Adipocyte (in vitro differentiated cells): ENCODE data around the gene ZBP1.

Experiments
- DNase-seq: peaks from one replicate; pipeline ENCODE4 v3.0.0-alpha.2; 2015; ENCODE audit warnings: low read depth
- H3K27me3 ChIP-seq: replicated peaks from 2 replicates; pipeline ENCODE4 v1.7.0; 2013; ENCODE audit warnings: mild to moderate bottlenecking, low read length, moderate library complexity; ENCODE audit not compliant: control insufficient read depth, insufficient read depth
- H3K36me3 ChIP-seq: 2 replicates; pipeline ENCODE4 v1.7.0; 2013; ENCODE audit warnings: low read length, mild to moderate bottlenecking, moderate library complexity; ENCODE audit not compliant: control insufficient read depth, insufficient read depth, severe bottlenecking
- H3K4me1 ChIP-seq: 2 replicates; pipeline ENCODE4 v1.7.0; 2013; ENCODE audit warnings: mild to moderate bottlenecking, low read length, moderate library complexity; ENCODE audit not compliant: control insufficient read depth, insufficient read depth
- H3K4me3 ChIP-seq: 2 replicates; pipeline ENCODE4 v1.7.0; 2013; ENCODE audit warnings: mild to moderate bottlenecking, low read length, moderate library complexity
- H3K9ac ChIP-seq: 2 replicates; pipeline ENCODE4 v1.7.0; 2013; ENCODE audit warnings: mild to moderate bottlenecking, low read length, moderate library complexity
- H3K9me3 ChIP-seq: 2 replicates; pipeline ENCODE4 v1.7.0; 2013; ENCODE audit warnings: mild to moderate bottlenecking, low read length, moderate library complexity; ENCODE audit not compliant: control insufficient read depth

The ZBP1 gene

GRCh38 chr20:57620999-57621398, 773 bp upstream of the ZBP1 start:
- Histone ChIP-seq H3K4me1 (no peaks in the 10 kb centered on the region), H3K4me3 (no peak overlapping the region), H3K9ac (no peak overlapping the region), H3K27me3 (peaks cover 54% of the 10 kb centered on the region), H3K9me3 (peaks cover 17% of the 10 kb centered on the region), H3K36me3 (no peaks in the 10 kb centered on the region)
- DNase-seq, result no peak

- peaks cover 8% of the 10 kb centered on the region for H3K9me3 ChIP-seq
- no peaks in the 10 kb centered on the region for H3K36me3 ChIP-seq
- no peak overlapping the region for H3K9ac ChIP-seq
- peaks cover 70% of the 10 kb centered on the region for H3K27me3 ChIP-seq
- H3K4me3 ChIP-seq, result no peak overlapping the region
- no peak for DNase-seq
- no peaks in the 10 kb centered on the region for H3K4me1 ChIP-seq
These were observed 985 bp downstream of the ZBP1 start for GRCh38 chr20:57619051-57619831.

- H3K36me3 ChIP-seq, result no peaks in the 10 kb centered on the region
- H3K4me3 ChIP-seq, result no peak overlapping the region
- H3K9ac ChIP-seq, result no peak overlapping the region
- peaks cover 6% of the 10 kb centered on the region for H3K9me3 ChIP-seq
- H3K4me1 ChIP-seq, result no peaks in the 10 kb centered on the region
- DNase-seq, result no peak
- H3K27me3 ChIP-seq, result peaks cover 70% of the 10 kb centered on the region
These were observed 1.5 kb downstream of the ZBP1 start for GRCh38 chr20:57618764-57619050.

- H3K36me3 ChIP-seq, result no peaks in the 10 kb centered on the region
- no peak overlapping the region for H3K9ac ChIP-seq
- no peak for DNase-seq
- peaks cover 74% of the 10 kb centered on the region for H3K27me3 ChIP-seq
- H3K4me3 ChIP-seq, result no peak overlapping the region
- H3K4me1 ChIP-seq, result no peaks in the 10 kb centered on the region
- peaks cover 3% of the 10 kb centered on the region for H3K9me3 ChIP-seq
These were observed 2.0 kb downstream of the ZBP1 start for GRCh38 chr20:57618091-57618763.

- Histone ChIP-seq H3K9ac (no peak overlapping the region), H3K4me3 (no peak overlapping the region), H3K9me3 (peaks cover 3% of the 10 kb centered on the region), H3K4me1 (no peaks in the 10 kb centered on the region), H3K36me3 (no peaks in the 10 kb centered on the region), H3K27me3 (peaks cover 66% of the 10 kb centered on the region)
- no peak for DNase-seq
These were observed 3.0 kb downstream of the ZBP1 start for GRCh38 chr20:57617079-57617795.

GRCh38 chr20:57616143-57616951, 3.9 kb downstream of the ZBP1 start:
- H3K4me3 ChIP-seq, result no peak overlapping the region
- H3K4me1 ChIP-seq, result no peaks in the 10 kb centered on the region
- peaks cover 60% of the 10 kb centered on the region for H3K27me3 ChIP-seq
- DNase-seq, result no peak
- no peaks in the 10 kb centered on the region for H3K36me3 ChIP-seq
- H3K9ac ChIP-seq, result no peak overlapping the region
- H3K9me3 ChIP-seq, result peaks cover 3% of the 10 kb centered on the region

GRCh38 chr20:57615445-57615811, 4.8 kb downstream of the ZBP1 start:
- peaks cover under 1% of the 10 kb centered on the region for H3K4me1 ChIP-seq
- DNase-seq, result no peak
- H3K9me3 ChIP-seq, result peaks cover 3% of the 10 kb centered on the region
- no peak overlapping the region for H3K9ac ChIP-seq
- peaks cover 61% of the 10 kb centered on the region for H3K27me3 ChIP-seq
- no peaks in the 10 kb centered on the region for H3K36me3 ChIP-seq
- H3K4me3 ChIP-seq, result no peak overlapping the region

- Histone ChIP-seq H3K9ac (no peak overlapping the region), H3K4me1 (peaks cover 7% of the 10 kb centered on the region), H3K4me3 (no peak overlapping the region), H3K9me3 (peaks cover 3% of the 10 kb centered on the region), H3K36me3 (no peaks in the 10 kb centered on the region), H3K27me3 (peaks cover 67% of the 10 kb centered on the region)
- DNase-seq, result no peak
These were observed 5.5 kb downstream of the ZBP1 start for GRCh38 chr20:57614490-57615444.

- H3K27me3 ChIP-seq, result peaks cover 65% of the 10 kb centered on the region
These were observed 6.7 kb downstream of the ZBP1 start for GRCh38 chr20:57613481-57613921.

GRCh38 chr20:57612916-57613315, 7.3 kb downstream of the ZBP1 start:
- no peak overlapping the region for H3K9ac ChIP-seq
- H3K4me1 ChIP-seq, result peaks cover 10% of the 10 kb centered on the region
- H3K27me3 ChIP-seq, result peaks cover 60% of the 10 kb centered on the region
- H3K9me3 ChIP-seq, result no peaks in the 10 kb centered on the region
- H3K36me3 ChIP-seq, result no peaks in the 10 kb centered on the region
- no peak overlapping the region for H3K4me3 ChIP-seq
- no peak for DNase-seq

More at GRCh38 chr20:57613481-57613921, 6.7 kb downstream of the ZBP1 start:
- H3K36me3 ChIP-seq, result no peaks in the 10 kb centered on the region
- no peak overlapping the region for H3K9ac ChIP-seq
- no peak overlapping the region for H3K4me3 ChIP-seq
- peaks cover 10% of the 10 kb centered on the region for H3K4me1 ChIP-seq
- DNase-seq, result no peak
- no peaks in the 10 kb centered on the region for H3K9me3 ChIP-seq
